GM21576 (cell line): ENCODE measurements around the gene ZBTB48.
"Not testable (repeated sequence)": the region's sequence is repeated elsewhere in the genome, so short reads cannot be mapped to it uniquely, and the experiment has no call there.

Experiments
- ATAC-seq: cut with Tn5 transposase; IDR thresholded peaks from one replicate; pipeline ENCODE4 v1.9.1; 2021; ENCODE audit warnings: mild to moderate bottlenecking, moderate library complexity; ENCODE audit not compliant: unreplicated experiment

The ZBTB48 gene

DNA sequence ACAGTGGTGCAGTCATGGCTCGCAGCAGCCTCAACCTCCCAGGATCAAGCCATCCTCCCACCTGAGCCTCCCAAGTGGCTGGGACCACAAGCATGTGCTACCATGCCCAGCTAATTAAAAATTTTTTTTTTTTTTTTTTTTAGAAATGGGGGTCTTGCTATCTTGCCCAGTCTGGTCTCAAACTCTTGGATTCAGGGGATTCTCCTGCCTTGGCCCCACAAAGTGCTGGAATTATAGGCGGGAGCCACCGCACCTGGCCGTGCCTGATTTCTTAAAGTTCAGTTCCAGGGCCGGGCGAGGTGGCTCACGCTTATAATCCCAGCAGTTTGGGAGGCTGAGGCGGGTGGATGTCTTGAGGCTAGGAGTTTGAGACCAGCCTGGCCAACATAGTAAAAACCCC is 51.3 kb downstream of the ZBTB48 start:
- ATAC-seq: no peak

GRCh38 chr1:6632588-6633514 is 53.1 kb downstream of the ZBTB48 start:
- ATAC-seq: no peak

GRCh38 chr1:6634371-6635052 is 54.7 kb downstream of the ZBTB48 start:
- no peak for ATAC-seq

DNA sequence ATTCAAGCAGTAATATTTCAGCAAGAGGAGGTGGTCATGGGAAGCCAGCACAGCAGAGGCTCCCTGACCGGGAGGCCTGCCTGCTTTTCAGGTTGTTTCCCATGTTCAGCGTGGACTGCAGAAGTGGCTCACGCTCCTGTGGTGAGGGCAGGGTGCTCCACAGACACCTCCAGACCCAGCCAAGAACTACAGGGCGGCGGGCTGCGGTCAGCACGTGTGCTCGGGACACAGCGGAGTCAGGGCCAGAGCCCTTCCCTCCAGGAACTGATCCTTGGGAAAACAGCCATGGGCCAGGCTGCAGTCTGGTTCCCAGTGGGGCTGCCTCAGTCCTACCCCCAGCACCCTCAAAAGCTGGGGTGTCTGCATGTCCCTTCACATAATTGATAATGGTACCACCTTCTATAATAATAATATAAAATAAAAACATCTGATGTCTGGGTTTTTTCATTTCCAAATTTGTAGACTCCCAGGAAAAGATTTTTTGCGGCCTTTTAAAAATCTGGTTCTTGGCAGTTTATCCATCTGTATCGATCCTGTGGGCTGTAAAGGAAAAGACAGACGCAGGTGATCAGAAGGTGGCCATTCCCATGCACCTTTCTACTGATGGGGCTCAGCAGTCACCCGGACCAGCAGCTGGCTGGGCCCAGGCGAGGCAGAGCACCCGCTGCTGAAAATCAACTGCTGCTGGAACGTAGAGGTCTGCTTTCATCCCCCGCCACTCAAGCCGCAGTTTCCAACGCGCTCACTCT is 55.5 kb downstream of the ZBTB48 start:
- ATAC-seq: no peak

DNA sequence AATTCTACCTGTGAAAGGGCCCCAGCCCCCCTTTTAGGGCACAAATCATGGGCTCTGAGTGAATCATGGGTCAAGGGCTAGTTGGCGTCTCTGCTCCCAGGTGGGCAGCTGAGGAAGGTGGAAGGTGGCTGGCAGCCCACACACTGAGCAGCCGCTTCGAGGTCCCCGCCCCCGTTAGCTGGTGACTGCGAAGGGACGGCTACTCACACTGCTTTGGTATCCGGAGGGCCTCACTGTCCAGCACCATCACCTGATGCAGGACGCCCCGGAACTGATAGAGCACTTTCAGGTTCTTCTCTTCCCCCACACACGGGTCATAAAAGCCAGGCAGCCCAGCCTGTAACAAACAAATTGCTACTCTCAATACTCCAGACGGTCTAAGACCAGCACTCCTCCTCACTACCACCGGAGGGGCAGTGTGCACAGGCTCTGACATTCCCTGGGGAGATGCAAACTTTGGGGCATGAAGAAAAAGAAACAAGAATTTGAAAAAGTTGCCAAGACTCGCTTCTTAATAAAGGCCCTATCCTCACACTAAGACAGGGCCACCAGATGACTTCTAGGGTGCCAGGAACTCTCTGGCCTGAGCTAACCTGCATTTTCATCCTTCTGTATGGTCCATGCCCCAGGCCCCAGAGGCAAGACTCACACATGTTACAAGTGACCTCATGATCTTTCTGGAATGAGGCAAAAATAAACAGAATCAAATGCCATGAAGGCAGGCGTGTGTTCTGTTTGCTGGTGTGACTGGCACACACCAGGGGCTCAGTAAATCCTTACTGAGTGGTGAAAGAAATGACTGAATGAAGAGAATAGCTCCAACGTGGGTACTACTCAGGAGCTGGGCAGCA is 56.3 kb downstream of the ZBTB48 start:
- ATAC-seq: no peak

DNA sequence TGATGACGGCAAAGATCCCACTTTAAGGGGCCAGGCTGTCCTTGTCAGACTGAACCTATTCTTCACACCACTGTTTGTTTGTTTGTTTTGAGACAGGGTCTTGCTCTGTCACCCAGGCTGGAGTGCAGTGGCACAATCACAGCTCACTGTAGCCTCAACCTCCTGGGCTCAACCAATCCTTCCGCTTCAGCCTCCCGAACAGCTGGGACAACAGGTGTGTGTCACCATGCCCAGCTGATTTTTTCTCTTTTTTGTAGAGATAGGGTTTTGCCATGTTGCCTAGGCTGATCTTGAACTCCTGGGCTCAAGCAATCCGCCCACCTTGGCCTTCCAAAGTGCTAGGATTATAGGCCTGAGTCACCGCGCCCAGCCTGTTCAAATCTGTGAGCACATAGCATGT is 57.0 kb downstream of the ZBTB48 start:
- not testable (repeated sequence) for ATAC-seq

- ATAC-seq: no peak
Measured at GRCh38 chr1:6637770-6638169, 58.0 kb downstream of the ZBTB48 start.

DNA sequence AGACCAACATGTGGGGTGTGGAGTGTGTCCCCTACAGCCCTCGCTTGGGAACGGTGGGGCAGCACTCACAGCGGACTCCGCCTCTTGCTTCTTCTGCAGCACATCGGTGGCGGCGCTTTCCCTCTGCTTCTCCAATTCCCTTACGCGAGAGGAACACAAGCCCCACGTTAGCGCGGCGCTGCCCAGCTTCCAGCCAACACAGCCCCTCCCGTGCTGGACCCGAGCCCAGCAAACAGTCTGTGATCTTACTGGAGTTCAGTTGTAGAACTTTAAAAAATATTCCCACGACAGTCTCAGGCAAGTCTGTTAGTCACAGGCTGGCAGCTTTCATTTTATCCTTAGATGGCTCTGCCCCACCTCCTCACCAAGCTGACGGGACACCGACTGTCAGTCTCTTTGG is 58.4 kb downstream of the ZBTB48 start:
- ATAC-seq: no peak
